HepG2 (cell line): ENCODE results near the gene ZBTB45. TPM values are rescaled to one million over a fixed set of nuclear protein-coding genes. Genes with fewer than 3 reads are reported as not detected.
A peak's percentile ranks its signal among the peaks of the same experiment; 100 is the strongest.

Experiments
- FOXA3 ChIP-seq: IDR thresholded peaks from 2 replicates; pipeline ENCODE4 v1.6.1; 2016; ENCODE audit warnings: missing genetic modification reagents, missing compliant biosample characterization
- HDAC1 ChIP-seq: sonication (generic); formaldehyde crosslinking; IDR thresholded peaks from 2 replicates; pipeline ENCODE4 v1.5.1; 2020; ENCODE audit warnings: mild to moderate bottlenecking, missing genetic modification reagents
- NR2F1 ChIP-seq, 2 experiments: fragments of 450-650 bp in 1 of 2; formaldehyde crosslinking in 1 of 2; IDR thresholded peaks; 2 replicates each; pipeline versions ENCODE4 v1.5.0 to v1.6.1; 2016 to 2020; ENCODE audit warnings: mild to moderate bottlenecking in 1 of 2, missing compliant biosample characterization in 1 of 2, missing genetic modification reagents in 1 of 2, moderate library complexity in 1 of 2
- ZBTB38 ChIP-seq: sonication (generic); formaldehyde crosslinking; IDR thresholded peaks from 2 replicates; pipeline ENCODE4 v1.5.1; 2020; ENCODE audit warnings: mild to moderate bottlenecking, missing genetic modification reagents
- ZNF296 ChIP-seq: sonication (generic); formaldehyde crosslinking; conservative IDR thresholded peaks from 2 replicates; pipeline ENCODE4 v1.5.0; 2020; ENCODE audit warnings: mild to moderate bottlenecking, missing genetic modification reagents
- ZNF354B ChIP-seq: sonication (generic); formaldehyde crosslinking; IDR thresholded peaks from 2 replicates; pipeline ENCODE4 v1.8.0; 2022; ENCODE audit warnings: mild to moderate bottlenecking, missing genetic modification reagents
- ZXDC ChIP-seq: sonication (generic); formaldehyde crosslinking; IDR thresholded peaks from 2 replicates; pipeline ENCODE4 v1.5.0; 2020; ENCODE audit warnings: mild to moderate bottlenecking, missing genetic modification reagents
- polyA plus RNA-seq, 8 experiments: library from polyadenylated mRNA; depleted of rRNA in 3 of 8; stranded (reverse) in 7 of 8; unstranded in 1 of 8; fragments of >200 nt; fragmentation: Illumina TruSeq in 4 of 8; extraction: Trizol in 4 of 8; gene quantifications; 2 replicates each; pipeline versions ENCODE4 v1.2.1 to v1.2.3, GENCODE V29; 2011 to 2016; ENCODE audit warnings: low read depth in 4 of 8, missing spikeins in 1 of 8, mixed read lengths in 1 of 8; ENCODE audit not compliant: insufficient read depth in 1 of 8
- total RNA-seq, 5 experiments: library from RNA; depleted of rRNA; stranded (reverse); fragments of >200 nt; fragmentation: Illumina TruSeq; extraction: Trizol; gene quantifications; 2 replicates each; pipeline ENCODE4 v1.2.3, GENCODE V29; 2016; ENCODE audit warnings: low read depth in 1 of 5
- TF ChIP-seq, protein P1 (sequence below): IDR thresholded peaks from 2 replicates; pipeline ENCODE4 v1.6.1; 2016; ENCODE audit warnings: missing compliant biosample characterization, missing genetic modification reagents, borderline replicate concordance
- TF ChIP-seq, protein P2 (sequence below): sonication (generic); formaldehyde crosslinking; IDR thresholded peaks from 2 replicates; pipeline ENCODE4 v1.5.0; 2020; ENCODE audit warnings: missing genetic modification reagents, mild to moderate bottlenecking, borderline replicate concordance
- TF ChIP-seq, protein P3 (sequence below): sonication (generic); formaldehyde crosslinking; IDR thresholded peaks from 2 replicates; pipeline ENCODE4 v1.8.0; 2022; ENCODE audit warnings: mild to moderate bottlenecking, missing genetic modification reagents, moderate library complexity

ZBTB45 gene
- total and polyA plus RNA-seq, 2 of the 13 experiments (the other 11 are each of a cell fraction or from before 2014, with no cell fraction given) = 3.0 to 3.7 TPM

DNA sequence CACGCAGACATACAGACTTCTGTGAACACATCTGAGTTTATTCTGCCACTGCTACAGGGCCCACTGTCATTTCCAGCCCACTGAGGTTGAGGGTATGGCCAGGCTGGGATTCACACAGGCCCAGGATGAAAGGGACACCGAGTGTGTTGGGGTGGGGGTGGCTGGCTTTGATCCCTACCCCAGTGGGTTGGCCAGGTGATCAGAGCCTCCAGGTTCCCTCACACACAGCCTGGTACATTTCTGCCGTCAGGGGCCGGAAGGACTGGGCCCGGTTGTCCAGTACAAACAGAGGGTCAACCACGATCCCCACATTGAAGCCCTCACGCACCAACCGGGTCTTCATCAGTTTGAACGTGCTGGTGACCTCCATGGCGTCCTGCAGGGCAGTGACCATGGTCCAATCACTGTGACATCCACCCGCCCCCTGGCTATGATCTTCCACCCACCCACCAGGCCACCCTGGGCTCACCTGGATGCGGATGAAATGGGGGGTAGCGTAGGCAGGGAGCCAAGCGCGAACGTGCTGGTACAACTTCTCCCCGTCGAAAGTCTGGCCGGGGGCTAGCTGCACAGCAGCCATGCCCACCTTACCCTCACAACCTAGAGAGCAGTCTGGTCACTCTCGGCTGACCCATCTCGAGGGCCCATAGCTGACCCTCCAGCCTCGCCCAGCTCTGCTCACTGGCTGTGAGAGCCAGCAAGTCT lies 21.1 kb downstream of the ZBTB45 start (continued):
- peak; percentile 57; the same call in 1 of the 2 replicates for TF ChIP-seq ZNF296
- no peak for TF ChIP-seq FOXA3 (CRISPR knock-in tag)
- TF ChIP-seq NR2F1 (CRISPR knock-in tag; IDR thresholded peaks at IDR 0.05) = no peak
- TF ChIP-seq, protein P1, sequence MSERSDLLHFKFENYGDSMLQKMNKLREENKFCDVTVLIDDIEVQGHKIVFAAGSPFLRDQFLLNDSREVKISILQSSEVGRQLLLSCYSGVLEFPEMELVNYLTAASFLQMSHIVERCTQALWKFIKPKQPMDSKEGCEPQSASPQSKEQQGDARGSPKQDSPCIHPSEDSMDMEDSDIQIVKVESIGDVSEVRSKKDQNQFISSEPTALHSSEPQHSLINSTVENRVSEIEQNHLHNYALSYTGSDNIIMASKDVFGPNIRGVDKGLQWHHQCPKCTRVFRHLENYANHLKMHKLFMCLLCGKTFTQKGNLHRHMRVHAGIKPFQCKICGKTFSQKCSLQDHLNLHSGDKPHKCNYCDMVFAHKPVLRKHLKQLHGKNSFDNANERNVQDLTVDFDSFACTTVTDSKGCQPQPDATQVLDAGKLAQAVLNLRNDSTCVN = 0 out of 2 replicates have a peak, but pooled peaks have one; percentile 45
- no peak for TF ChIP-seq ZXDC (CRISPR knock-in tag)
- TF ChIP-seq, protein P2, sequence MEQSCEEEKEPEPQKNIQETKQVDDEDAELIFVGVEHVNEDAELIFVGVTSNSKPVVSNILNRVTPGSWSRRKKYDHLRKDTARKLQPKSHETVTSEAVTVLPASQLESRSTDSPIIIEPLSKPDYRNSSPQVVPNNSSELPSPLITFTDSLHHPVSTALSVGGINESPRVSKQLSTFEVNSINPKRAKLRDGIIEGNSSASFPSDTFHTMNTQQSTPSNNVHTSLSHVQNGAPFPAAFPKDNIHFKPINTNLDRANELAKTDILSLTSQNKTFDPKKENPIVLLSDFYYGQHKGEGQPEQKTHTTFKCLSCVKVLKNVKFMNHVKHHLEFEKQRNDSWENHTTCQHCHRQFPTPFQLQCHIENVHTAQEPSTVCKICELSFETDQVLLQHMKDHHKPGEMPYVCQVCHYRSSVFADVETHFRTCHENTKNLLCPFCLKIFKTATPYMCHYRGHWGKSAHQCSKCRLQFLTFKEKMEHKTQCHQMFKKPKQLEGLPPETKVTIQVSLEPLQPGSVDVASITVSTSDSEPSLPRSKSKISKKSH (CRISPR knock-in tag) = peak; percentile 2; the same call in 1 of the 2 replicates
- TF ChIP-seq, protein P3, sequence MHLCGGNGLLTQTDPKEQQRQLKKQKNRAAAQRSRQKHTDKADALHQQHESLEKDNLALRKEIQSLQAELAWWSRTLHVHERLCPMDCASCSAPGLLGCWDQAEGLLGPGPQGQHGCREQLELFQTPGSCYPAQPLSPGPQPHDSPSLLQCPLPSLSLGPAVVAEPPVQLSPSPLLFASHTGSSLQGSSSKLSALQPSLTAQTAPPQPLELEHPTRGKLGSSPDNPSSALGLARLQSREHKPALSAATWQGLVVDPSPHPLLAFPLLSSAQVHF (CRISPR knock-in tag) = 0 out of 2 replicates have a peak, but pooled peaks have one; percentile 6
- peak; percentile 75; the same call in 1 of the 2 replicates for TF ChIP-seq ZBTB38
- 0 out of 2 replicates have a peak, but pooled peaks have one; percentile 48 for TF ChIP-seq ZNF354B
- TF ChIP-seq HDAC1 (CRISPR knock-in tag) = peak; percentile 23; the same call in 1 of the 2 replicates
